HCT116 (cell line): ENCODE data around the gene ATXN1.

ENCODE experiments used
- CBX3 ChIP-seq: IDR thresholded peaks from 2 replicates; pipeline ENCODE4 v1.6.1; 2012; ENCODE audit warnings: low read depth
- CEBPB ChIP-seq: IDR thresholded peaks from 2 replicates; pipeline ENCODE4 v1.6.1; 2012; ENCODE audit warnings: low read depth
- CTCF ChIP-seq, 3 experiments: fragments of 200-600 bp in 1 of 3; sonication (generic) in 1 of 3; IDR thresholded peaks in 2 of 3; conservative IDR thresholded peaks in 1 of 3; 2 replicates each; pipeline ENCODE4 v1.5.1; 2012 to 2017; ENCODE audit warnings: low read depth in 2 of 3, low read length in 2 of 3, antibody characterized with exemption in 1 of 3, borderline replicate concordance in 1 of 3, control low read depth in 1 of 3, mild to moderate bottlenecking in 1 of 3, mixed read lengths in 1 of 3, mixed run types in 1 of 3, moderate library complexity in 1 of 3; ENCODE audit not compliant: insufficient read depth in 1 of 3
- EGR1 ChIP-seq: IDR thresholded peaks from 2 replicates; pipeline ENCODE4 v1.6.1; 2012; ENCODE audit warnings: low read depth
- ELF1 ChIP-seq: IDR thresholded peaks from 2 replicates; pipeline ENCODE4 v1.6.1; 2012; ENCODE audit warnings: low read depth, borderline replicate concordance
- EZH2 ChIP-seq: fragments of 200-600 bp; sonication (generic); IDR thresholded peaks from 2 replicates; pipeline ENCODE4 v1.6.1; 2017; ENCODE audit warnings: antibody characterized with exemption, mixed run types
- EZH2phosphoT487 ChIP-seq: fragments of 200-600 bp; IDR thresholded peaks from 2 replicates; pipeline ENCODE4 v1.6.1; 2018; ENCODE audit warnings: antibody characterized with exemption, borderline replicate concordance
- FOSL1 ChIP-seq: IDR thresholded peaks from 2 replicates; pipeline ENCODE4 v1.6.1; 2012; ENCODE audit warnings: low read depth
- MAX ChIP-seq: IDR thresholded peaks from 2 replicates; pipeline ENCODE4 v1.6.1; 2012
- POLR2A ChIP-seq: IDR thresholded peaks from 2 replicates; pipeline ENCODE4 v1.7.0; 2011; ENCODE audit warnings: borderline replicate concordance; ENCODE audit not compliant: insufficient read depth, insufficient read length; ENCODE audit errors: extremely low read depth
- POLR2AphosphoS5 ChIP-seq: IDR thresholded peaks from 2 replicates; pipeline ENCODE4 v1.6.1; 2011; ENCODE audit warnings: mild to moderate bottlenecking, low read depth, low read length, moderate library complexity
- REST ChIP-seq: IDR thresholded peaks from 2 replicates; pipeline ENCODE4 v1.6.1; 2012; ENCODE audit warnings: low read depth
- SRF ChIP-seq: IDR thresholded peaks from 2 replicates; pipeline ENCODE4 v1.6.1; 2012; ENCODE audit warnings: low read depth
- YY1 ChIP-seq: IDR thresholded peaks from 2 replicates; pipeline ENCODE4 v1.6.1; 2011; ENCODE audit warnings: low read length, low read depth, moderate library complexity, mild to moderate bottlenecking; ENCODE audit not compliant: insufficient replicate concordance; ENCODE audit errors: extremely low read depth

- no peak for TF ChIP-seq YY1
- no peak for TF ChIP-seq POLR2AphosphoS5
- TF ChIP-seq CTCF (IDR thresholded peaks at IDR 0.05 in 2 of 3, conservative IDR thresholded peaks at IDR 0.05 in 1 of 3; ENCODE audit: borderline replicate concordance in 1 of 3, insufficient read depth in 1 of 3, low read depth in 2 of 3, low read length in 2 of 3), result no peak
- no peak for TF ChIP-seq CEBPB
- no peak for TF ChIP-seq EZH2phosphoT487
- no peak for TF ChIP-seq CBX3
- no peak for TF ChIP-seq REST
- TF ChIP-seq POLR2A, result no peak
- TF ChIP-seq ELF1, result no peak
- TF ChIP-seq FOSL1, result no peak
- TF ChIP-seq SRF, result no peak
- TF ChIP-seq EGR1, result no peak
- TF ChIP-seq EZH2, result no peak
- no peak for TF ChIP-seq MAX
These were observed 290.6 kb downstream of the ATXN1 start for GRCh38 chr6:16470502-16471221.
